ENCODE data around the gene CMPK2. TPM values are rescaled to one million over a fixed set of nuclear protein-coding genes. Genes with fewer than 3 reads are reported as not detected.

The CMPK2 gene
- total and polyA plus RNA-seq, 4 donors: 2.4 to 7.4 (median 4.5) TPM

Other genes with a start within 250 kb of the CMPK2 start
- 1 to 10 TPM; 4.9 to 8.9 TPM for gene RSAD2, start 11.9 kb upstream of the CMPK2 start, total RNA-seq
- 1 to 10 TPM; 1.7 to 8.3 TPM for gene RSAD2, start 11.9 kb upstream of the CMPK2 start, polyA plus RNA-seq
- gene RNF144A, start 51.5 kb upstream of the CMPK2 start, total RNA-seq: 10 to 100 TPM in 1 of 2 donors, 1 to 10 TPM in 1; 6.7 to 27.6 TPM
- 1 to 10 TPM in 1 of 2 donors, under 1 TPM in 1; 0.63 to 1.6 TPM for gene RNF144A, start 51.5 kb upstream of the CMPK2 start, polyA plus RNA-seq